Left ventricle myocardium superior (tissue), 1 donor: Measurements from ENCODE around the gene KISS1R. TPM values are rescaled to one million over a fixed set of nuclear protein-coding genes. Genes with fewer than 3 reads are reported as not detected.
"Not testable (repeated sequence)": the region's sequence is repeated elsewhere in the genome, so short reads cannot be mapped to it uniquely, and the experiment has no call there.

Experiments used
- ATAC-seq: fragments of 200-7000 bp; cut with Tn5 transposase; one replicate; pipeline ENCODE4 v1.9.1; 2020; ENCODE audit warnings: mild to moderate bottlenecking, moderate library complexity
- DNase-seq: peaks from one replicate; pipeline ENCODE4 v3.0.0-alpha.2; 2020
- intact Hi-C: fragments of 100-400 bp; cut with micrococcal nuclease; formaldehyde crosslinking; loops from one replicate; pipeline ENCODE4 v1.11.0; 2022
- total RNA-seq: library from RNA; stranded (reverse); fragmentation: NEBNext Ultra II Directional; extraction: Animal tissue kit (Norgen Biotek cat#: 25700); gene quantifications from one replicate; pipeline ENCODE4 v1.2.1, GENCODE V29; 2021
- donor health status: DM: no; HTN: yes; CAD: no; lungs with severe emphysema.

Gene KISS1R
- total RNA-seq, 1 donor from 2014 or later, result not detected

DNA sequence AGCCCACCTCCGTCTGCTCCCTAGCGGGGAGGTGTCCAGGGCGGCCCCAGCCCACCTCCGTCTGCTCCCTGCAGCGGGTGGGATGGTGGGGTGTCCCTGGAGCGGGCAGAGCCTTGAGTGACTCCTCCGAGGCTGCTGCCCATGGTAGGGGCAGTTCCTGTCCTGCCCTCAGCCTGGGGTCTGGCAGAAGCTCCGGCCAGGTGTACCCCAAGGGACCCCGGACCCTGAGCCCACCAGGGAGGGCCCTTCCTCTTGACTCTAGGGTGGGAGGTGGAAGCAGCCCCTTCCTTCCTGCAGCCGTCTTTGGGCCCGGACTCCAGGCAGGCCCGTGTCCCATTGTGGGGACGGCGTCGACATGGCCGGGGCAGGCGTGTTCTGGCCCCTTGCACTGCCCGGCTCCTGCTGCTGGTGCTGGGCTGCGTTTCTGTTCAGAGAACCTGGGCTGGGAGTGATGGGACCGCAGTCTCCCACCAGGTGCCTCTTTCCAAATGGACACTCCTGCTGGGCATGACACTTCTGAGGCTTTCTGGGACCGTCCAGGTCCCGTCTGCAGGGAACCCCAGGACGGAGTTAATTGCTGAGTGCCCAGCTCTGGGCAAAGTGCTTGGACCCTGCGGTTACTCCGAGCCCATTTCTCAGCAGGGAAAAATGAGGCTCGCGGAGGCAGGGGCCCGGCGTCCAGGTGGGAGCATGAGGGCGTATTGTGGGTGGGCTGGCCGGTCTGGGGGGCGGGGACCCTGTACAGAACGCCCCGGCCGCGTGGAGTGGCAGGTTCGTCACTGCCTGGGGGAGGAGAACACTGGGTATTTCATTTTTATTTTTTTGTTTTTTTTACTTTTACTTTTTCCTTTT lies 28.5 kb downstream of the KISS1R start:
- ATAC-seq (no peak), DNase-seq (no peak)
- intact Hi-C loops, result no loop called here

DNA sequence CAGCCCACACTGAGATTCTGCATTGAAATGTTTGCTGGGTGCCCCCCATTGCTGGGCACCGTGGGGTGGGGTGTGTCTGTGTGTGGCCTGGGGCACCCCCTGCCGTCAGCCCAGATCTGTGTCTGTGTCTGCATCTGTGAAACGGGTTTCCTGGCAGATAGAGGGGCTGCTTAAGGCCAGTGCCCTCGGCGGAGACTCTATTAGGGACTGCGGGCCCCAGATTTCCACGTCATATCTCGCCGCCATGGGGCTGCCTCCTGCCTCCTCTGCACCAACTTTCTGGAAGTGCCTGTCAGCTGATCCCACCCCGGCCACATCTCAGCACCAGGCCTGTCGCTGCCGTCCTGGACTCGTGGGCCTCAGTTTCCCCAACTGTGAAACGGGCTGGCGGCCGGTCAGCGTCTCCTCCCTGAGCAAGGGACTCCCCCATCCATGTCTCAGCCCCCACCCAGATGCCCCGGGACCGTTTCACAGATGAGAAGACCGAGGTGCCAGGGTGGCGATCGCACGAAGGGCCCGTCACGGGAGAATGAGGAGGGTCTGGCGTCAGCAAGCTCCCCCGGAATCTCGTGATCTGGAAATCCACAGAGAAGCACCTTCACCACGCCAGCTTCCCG lies 30.1 kb downstream of the KISS1R start:
- intact Hi-C loops, result no loop called here
- no peak for ATAC-seq
- DNase-seq, result no peak

DNA sequence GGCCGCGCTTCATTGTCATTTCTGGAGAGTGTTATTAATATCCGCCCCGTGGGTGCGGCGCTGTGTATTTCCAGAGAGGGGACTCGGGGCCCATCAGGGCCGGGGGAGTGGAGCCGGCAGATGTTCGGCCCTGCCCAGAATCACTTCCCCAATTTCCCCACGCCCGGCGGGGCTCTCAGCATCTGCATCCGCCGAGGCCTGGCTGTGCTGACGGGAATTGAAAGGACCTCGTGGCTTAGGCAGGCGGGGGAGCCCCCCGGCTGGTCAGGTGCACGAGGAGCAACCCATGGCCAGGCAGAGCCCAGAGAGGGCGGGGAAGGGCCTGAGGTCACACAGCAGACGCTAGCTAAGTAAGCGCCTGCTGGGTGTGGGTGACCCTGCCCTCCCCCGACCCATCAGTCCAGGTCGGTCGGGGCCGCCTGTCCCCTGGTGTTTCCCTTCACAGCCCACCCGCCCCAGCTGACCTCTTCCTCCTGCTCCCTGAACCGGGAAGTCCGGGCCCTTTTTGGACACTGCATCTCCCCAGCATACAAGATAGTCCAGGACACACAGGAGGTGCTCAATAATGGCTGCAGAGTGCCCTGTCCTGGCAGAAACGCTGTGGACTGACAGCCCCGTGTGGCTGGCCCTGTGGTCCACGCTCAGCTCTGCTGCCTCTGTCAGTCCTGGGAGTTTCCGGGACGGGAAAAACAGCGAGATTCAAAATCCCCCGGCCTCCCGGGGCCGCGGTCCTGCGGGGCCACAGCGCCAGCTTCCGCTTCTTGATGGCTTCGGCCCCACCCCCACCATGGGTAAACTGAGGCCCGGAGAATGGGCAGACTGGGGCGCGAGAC lies 30.8 kb downstream of the KISS1R start:
- intact Hi-C loops, result no loop called here
- DNase-seq (peak; percentile 79), ATAC-seq (peak; percentile 75)

DNA sequence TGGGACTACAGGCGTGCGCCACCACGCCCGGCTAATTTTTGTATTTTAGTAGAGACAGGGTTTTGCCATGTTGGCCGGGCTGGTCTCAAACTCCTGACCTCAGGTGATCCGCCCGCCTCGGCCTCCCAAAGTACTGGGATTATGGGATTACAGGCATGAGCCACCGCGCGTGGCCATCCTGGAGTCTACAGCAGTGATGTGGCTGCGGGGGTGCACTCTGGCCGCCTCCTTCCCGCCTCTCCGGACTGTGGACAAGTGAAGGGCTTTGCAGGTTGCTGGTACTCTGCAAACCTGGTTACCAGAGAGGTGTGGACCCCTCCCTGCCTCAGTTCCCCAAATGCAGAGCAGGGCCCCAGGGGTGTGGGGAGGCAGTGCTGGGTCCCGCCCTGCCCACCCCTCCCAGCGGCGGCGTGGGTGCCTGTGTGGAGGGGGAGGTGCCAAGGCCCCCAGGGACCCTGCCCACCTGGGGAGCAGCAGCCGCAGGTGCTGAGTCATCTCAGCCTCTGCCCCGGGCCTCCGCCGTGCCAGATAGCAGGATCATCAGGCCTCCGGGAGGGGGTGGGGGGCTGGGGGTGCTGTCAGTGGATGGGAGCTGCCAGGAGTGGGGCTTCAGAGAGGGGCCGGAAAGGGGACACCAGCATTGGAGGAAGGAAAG lies 31.8 kb downstream of the KISS1R start:
- DNase-seq, result no peak
- no peak for ATAC-seq
- intact Hi-C loops, result no loop called here

DNA sequence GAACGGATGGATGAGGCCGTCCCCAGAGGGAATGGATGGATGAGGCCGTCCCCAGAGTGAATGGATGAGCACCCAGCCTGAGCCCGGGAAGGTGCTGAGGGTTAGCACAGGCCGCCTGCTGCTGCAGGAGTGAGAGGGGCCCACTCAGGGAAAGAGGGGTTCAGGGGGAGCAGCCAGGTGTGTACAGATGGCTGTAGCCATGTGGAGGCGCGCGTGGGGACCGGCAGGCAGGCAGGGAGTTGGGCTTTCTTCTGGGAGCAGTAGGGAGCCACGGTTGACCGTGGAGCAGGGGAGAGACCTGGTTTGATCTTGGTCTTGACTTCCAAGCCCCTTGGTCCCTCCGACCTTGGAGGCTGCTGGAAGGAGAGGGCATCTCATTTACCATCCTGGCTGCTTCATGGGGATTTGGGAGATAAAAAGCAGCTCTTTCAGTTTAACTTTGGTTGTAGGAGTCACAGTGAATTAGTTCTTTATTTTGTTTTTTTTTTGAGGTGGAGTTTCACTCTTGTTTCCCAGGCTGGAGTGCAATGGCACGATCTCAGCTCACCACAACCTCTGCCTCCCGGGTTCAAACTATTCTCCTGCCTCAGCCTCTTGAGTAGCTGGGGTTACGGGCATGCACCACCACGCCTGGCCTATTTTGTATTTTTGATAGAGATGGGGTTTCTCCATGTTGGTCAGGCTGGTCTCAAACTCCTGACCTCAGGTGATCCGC lies 33.4 kb downstream of the KISS1R start:
- ATAC-seq, result no peak

DNA sequence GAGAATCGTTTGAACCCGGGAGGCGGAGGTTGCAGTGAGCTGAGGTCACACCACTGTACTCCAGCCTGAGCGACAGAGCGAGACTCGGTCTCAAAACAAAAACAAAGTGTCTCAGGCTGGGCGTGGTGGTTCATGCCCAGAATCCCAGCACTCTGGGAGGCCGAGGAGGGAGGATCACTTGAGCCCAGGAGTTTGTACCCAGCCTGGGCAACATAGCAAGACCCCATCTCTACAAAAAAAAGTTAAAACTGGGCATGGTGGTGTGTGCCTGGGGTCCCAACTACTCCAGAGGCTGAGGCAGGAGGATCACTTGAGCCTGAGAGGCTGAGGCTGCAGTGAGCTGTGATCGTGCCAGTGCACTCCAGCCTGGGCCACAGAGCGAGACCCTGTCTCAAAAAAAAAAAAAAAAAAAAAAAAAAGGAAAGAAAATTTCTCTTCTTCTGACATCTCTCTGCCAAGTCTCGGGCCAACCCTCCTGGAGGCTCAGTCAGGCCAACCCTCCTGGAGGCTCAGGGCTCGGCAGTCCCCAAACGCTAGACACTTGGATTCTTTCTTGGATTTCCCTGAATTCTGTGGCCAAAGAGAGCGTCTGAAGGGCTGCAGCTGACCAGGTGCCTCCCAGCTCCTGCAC lies 35.0 kb downstream of the KISS1R start:
- ATAC-seq (no peak), DNase-seq (no peak)
- intact Hi-C loops, result no loop called here

More for the DNA sequence above, 33.4 kb downstream of the KISS1R start:
- intact Hi-C loops, result no loop called here
- DNase-seq, result no peak

DNA sequence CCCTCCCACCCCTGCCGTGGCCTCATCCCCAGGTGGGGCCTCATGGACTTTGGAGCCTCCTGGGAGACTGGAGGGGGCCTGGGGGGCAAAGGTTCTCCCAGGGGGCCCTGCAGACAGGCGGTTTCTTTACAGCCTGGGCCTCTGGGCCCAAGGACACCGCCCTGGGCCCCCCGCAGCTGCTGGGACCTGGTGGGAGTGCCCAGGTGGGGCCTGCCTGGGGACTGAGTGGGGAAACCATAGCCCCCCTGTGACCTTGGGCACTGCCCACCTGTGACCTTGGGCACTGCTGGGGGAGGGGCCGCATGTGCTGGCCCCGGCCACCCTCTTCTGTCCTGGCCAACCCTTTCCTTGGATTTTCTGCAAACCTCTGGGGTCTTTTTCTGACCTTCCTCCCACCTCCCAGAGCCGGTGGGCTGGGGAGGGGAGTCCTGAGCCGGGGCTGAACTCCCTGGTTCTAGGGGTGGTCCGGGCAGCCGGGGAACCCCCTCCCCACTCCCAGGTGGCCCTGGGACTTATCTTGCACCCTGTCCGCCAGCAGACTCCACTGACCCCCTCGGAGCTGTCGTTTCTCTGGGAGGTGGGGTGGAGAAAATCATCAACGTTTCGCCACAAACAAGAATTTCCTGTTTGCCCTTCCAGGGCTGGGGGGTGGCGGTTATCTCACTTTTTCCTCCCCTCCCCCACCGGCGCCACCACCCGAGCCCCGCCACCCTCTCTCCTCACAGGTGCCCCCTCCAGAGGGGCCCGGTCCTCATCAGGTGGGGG lies 35.7 kb downstream of the KISS1R start:
- ATAC-seq, result no peak
- intact Hi-C loops, result no loop called here
- no peak for DNase-seq

DNA sequence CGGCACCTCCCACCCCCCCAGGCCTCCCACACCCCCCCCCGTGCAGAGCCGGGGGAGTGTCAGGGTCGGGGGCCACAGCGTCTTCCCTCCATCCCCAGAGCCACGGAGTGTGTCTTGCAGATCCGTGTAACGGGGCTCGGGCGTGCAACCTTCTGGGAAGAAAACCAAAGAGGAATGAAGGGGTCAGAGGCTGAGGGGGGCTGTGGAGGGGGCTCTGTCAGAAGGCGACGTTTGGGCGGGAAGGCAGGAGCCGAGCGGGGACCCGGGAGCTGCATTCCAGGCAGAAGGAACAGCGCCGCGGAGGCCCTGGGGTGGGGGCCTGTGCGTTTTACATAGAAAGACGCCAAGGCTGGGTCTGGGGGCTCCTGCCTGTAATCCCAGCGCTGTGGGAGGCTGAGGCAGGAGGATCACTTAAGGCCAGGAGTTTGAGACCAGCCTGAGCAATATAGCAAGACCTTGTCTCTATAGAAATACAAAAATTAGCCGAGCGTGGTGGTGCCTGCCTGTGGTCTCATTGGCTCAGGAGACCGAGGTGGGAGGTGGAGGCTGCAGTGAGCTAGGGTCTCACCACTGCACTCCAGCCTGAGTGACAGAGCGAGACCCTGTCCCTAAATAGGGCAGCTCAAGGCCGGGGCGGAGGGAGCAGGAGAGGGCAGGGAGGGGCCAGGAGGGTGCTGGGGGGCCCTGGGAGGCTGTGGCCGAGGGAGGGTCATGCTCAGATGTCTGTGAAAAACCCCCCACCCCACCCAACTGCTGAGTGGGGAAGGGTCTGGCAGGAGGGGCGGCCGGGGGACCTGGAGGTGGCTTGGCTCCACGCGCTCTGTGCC lies 36.5 kb downstream of the KISS1R start:
- ATAC-seq (no peak), DNase-seq (no peak)
- intact Hi-C loops, result no loop called here

DNA sequence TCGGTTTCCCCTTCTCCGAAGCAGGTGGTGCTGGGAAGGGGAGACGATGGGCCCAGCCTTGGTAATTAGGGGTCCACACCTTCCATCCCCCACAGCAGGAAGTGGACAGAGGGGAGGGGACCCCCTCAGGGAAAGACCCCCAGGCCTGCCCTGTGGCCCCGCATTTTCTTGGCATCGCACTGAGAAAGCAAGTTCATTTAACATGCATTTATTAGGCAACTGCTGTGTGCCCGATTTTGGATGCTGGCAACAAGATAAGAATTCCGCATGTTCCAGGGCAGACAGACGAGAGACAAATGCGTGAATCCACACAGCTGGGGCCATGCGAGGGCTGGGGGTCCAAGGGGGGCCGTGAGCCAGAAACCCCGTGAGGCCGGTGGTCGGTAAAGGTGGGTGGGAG lies 37.1 kb downstream of the KISS1R start:
- no peak for ATAC-seq
- intact Hi-C loops, result no loop called here
- DNase-seq, result no peak

DNA sequence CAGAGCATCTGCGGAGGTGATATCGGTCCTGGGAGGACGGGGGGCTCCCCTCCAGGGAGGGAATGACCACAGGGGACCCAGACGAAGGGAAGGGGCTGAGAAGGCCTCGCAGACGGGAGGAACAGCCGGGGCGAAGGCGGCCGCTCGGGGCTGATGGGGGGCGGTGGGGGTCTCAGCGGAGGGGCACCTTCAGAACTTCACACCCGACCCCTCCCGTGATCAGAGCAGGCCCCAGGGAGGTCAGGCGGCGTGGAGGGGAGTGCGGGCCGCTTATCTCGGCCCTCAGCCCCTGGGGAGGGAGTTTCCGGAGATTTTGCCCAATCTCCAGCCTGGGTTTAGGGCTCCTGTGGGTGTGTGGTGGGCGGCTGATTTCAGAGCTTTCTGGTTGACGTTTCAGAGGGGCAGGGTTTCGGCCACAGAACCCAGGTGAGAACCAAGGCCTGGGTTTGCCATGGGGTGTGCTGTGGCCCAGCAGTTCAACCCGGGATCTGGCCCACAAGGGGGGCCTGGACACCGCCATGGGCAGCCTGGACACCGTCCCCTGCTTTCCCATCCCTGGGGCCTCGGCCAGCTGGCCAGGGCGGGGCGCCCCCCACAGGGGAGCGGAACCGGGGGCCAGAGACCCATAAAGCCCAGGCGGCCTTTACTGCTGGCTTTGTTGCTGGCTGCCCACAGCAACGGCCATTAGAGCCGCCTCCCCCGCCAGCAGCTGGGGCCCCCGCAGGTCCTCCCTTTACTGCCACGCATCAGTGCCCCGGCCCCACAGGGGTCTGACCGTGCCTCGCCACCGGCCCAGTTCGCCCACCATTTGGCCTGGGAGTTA lies 37.8 kb downstream of the KISS1R start:
- no peak for DNase-seq
- no peak for ATAC-seq
- intact Hi-C loops, result no loop called here

DNA sequence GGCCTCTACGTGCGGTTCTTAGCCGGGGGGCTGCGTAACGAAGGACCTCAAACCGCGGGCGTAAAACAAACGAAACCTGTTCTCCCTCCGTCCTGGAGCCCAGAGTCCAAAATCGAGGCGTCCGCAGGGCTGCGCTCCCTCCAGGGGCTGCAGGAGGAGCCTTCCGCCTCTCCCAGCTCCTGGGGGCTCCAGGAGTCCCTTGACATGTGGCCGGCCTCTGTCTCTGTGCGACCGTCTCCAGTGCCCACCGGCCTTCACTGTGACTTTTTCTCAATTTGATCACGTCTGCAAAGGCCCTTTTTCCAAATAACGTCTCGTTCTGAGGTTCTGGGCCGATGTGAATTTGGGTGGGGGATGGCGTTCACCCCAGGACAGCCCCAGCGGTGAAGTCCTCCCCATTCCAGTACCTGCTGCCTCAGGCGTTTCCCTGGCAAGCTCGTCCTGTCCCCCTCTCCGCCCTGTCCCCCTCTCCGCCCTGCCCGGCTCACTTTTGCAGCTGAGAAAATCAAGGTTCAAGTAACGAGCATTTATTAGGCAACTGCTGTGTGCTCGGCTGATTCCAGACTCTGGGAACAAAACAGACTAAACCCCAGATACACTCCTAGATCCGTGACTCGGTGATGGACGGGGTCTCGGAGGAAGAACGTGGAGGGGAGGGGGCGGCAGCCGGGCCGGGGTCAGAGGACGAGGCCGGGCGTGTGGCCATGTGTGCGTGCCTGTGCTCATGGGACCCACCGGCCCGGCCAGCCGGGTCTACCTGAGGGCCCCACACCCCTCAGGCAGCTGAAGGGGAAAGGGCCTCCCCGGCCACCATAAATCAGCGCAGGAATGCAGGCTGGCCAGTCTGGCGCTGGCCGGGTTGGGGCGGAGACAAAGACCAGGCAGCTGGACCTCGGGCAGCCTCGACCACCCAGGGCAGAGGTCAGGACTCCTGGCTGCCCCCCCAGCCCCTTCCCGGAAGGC lies 39.0 kb downstream of the KISS1R start:
- DNase-seq (no peak), ATAC-seq (no peak)
- intact Hi-C loops, result no loop called here

DNA sequence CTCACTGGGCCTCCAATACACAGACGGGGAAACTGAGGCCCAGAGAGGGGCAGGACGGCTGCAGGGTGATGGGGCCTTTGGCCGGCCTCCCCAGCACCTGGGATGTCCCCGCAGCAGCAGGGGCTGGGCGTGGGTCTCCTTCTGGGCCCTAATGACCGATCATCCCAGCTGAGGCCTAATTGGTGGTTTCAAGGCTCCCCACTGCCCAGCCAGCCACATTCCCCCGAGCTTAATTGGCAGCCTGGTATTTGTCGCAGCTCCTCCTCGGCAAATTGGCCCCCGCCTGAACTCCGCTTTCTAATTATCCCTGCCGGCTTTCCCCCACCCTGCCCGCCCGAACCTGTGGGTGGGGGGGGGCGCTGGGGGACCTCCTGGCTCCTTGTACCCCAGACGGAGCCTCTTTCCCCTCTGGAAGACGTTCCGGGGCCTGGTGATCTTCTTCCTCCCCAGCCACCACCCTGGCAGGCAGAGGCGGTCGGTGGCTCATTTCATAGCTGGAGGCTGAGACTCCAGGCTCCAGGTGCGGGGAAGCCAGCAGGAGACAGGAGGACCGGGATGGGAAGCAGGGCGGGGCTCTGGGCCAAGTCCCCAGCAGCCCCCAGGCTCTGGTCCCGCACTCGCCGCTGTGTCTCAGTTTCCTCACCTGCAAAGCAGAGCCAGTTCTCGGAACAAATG lies 39.8 kb downstream of the KISS1R start:
- ATAC-seq (no peak), DNase-seq (no peak)
- intact Hi-C loops, result no loop called here

DNA sequence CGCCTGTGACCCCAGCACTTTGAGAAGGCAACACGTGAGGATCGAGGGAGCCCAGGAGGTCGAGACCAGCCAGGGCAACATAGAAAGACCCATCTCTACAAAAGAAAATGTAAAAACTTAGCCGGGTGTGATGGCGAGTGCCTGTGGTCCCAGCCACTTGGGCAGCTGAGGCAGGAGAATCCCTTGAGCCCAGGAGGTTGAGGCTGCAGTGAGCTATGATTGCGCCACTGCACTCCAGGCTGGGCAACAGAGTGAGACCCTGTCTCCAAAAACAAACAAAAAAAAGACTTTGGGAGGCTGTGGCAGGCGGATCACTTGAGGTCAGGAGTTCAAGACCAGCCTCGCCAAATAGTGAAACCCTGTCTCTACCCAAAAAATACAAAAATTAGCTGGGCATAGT lies 40.4 kb downstream of the KISS1R start:
- intact Hi-C loops, ATAC-seq, DNase-seq: not testable (repeated sequence)
